Measurements from ENCODE around the gene OR4C11.

Gene OR4C11, protein sequence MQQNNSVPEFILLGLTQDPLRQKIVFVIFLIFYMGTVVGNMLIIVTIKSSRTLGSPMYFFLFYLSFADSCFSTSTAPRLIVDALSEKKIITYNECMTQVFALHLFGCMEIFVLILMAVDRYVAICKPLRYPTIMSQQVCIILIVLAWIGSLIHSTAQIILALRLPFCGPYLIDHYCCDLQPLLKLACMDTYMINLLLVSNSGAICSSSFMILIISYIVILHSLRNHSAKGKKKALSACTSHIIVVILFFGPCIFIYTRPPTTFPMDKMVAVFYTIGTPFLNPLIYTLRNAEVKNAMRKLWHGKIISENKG

DNA sequence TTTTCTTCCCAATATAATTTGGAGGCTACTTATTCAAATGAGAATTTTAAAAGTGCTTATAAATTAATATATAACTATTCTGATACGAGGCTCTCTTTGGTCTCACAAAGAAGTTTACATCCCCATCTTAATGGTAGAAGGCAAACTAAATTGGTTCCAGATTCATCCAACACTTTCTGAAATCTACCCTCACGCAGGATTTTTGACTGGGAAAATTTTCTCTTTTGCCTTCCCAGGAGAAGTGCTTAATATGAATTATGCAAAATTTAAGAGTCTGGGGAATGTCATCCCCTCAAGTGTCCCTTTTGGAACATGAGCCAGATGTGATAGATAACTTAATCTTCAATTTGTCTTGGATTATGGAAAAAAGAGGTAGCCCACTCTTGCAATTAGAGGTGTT lies at the start of gene OR4C11:
OR4C11 (minus strand) TSS at position 101 of the 400 bp plus-strand sequence. CDS start 3,272 bp downstream, outside the sequence.
- DNase-seq: no peak

DNA sequence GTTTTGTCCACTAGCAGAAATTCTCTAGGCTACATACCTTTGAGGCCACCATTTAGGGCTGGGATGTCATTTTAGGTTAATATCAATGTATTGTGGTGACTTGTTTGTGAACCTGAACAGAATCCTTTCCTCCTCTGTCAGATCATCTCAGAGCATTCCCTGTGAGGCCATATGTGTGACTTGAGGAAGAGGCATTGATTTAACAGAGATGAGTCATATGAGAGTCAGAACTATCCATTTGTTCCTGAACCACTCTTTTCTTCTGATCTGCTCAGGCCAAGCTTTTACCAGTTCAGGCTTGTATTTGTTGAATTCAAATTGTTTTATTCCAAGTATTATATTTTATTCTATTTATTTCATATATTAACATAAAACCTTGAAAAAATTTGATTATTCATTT lies 47.7 kb upstream of the OR4C11 start:
- no peak for DNase-seq

DNA sequence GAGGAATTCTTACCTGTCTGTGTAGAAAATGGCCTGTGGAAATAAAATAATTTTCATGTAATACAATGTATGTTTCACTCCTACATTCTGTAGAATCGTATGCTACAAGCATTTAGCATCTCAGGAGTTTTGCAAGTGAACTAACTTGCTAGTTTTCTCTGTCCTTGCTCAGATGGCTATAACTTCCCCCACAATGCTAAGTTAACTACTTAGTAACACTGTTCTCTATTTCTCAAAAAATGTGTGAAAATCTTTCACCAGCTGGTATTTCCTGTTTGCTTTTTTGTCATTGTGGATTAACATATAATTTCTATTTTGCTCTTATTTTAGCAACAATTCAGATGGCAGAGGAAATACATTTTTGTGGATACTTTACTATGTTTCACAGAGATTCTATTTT lies 45.1 kb upstream of the OR4C11 start:
- no peak for DNase-seq

DNA sequence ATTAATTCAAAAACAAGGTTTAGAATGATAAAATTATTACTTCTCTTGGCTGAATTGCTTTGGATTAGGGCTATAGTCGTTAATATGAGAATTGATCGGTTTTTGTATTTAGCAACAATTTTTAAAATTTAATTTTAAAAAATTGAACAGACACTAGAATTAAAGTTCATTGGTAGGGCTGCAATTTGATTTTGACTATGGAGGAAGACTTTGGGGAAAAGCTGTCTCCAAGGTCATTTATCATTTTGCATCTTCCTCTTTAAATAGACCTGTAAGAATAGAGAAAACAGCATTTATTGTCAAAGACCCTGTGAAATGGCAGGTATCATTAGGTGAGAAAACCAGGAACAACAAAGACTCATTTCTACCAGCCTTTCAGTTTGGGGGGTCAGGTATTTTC lies 40.6 kb upstream of the OR4C11 start, which contains the start of gene OR4S2:
OR4S2 (plus strand) TSS at position 301 of the 400 bp plus-strand sequence. CDS start 2,577 bp downstream, outside the sequence.
- DNase-seq: no peak

DNA sequence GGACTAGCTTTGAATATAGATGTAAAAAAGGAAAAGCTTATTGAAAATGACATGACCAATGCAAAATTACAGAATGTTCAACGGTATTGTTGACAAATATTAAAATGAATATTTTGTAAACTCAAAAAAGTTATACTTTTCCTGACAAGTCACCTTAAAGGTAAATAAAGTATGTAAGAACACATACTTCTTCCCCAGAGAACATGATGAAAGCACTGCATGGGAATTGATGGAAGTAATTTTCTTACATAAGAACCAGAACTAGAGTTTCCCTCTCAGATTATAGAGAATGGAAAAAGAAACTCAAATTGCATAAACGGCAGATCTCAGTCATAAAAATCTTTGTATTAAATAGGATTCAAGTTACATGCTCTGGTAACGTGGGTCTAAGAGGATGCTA lies 27.4 kb upstream of the OR4C11 start, which contains the start of gene OR4P4:
OR4P4 (plus strand) TSS at position 301 of the 400 bp plus-strand sequence.
- DNase-seq: no peak

DNA sequence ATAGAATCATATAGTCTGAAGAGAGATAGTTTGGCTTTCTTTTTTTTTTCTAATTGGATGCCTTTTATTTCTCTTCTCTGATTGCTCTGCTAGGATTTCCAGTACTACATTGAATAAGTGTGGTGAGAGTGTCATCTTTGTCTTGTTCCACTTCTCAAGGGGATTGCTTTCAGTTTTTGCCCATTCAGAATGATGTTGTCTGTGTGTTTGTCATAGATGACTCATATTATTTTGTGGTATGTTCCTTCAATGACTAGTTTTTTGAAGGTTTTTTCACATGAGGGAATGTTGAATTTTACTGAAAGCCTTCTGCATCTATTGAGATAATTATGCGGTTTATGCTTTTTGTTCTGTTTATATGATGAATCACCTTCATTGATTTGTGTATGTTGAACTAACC lies 17.1 kb upstream of the OR4C11 start:
- DNase-seq: no peak

DNA sequence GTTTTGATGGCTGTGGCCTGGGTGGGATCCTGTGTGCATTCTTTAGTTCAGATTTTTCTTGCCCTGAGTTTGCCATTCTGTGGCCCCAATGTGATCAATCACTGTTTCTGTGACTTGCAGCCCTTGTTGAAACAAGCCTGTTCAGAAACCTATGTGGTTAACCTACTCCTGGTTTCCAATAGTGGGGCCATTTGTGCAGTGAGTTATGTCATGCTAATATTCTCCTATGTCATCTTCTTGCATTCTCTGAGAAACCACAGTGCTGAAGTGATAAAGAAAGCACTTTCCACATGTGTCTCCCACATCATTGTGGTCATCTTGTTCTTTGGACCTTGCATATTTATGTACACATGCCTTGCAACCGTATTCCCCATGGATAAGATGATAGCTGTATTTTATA lies 34.9 kb downstream of the OR4C11 start:
- no peak for DNase-seq

DNA sequence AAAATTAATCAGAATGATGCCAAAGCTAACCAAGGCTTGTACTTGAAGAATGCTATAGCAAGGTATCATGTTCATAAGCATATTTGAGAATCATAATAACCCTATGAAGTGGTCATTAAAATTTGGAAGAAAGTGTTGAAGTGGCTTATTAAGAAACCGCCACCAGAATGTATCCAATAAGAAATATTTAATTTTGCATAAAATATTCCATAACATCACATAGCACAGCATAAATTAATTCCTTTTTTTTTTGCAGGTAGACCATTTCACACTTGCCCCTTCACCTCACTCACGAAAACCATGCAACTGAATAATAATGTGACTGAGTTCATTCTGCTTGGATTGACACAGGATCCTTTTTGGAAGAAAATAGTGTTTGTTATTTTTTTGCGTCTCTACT lies 35.6 kb downstream of the OR4C11 start, which contains the start of gene OR4C16:
OR4C16 (plus strand) TSS at position 301 of the 400 bp plus-strand sequence; CDS start at position 301, 0 bp downstream.
- DNase-seq: no peak

DNA sequence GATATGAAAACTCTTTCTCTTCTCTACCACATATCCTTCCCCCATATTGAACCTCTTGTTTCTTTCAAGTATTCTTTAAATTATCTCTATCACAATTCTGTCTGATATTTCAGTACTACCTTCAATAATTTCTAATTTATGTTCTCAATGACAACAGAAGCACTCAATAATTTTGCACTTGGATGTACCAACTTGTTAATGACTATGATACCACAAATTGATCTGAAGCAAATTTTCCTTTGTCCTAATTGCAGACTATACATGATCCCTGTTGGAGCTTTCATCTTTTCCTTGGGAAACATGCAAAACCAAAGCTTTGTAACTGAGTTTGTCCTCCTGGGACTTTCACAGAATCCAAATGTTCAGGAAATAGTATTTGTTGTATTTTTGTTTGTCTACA lies 53.3 kb downstream of the OR4C11 start, which contains the start of gene OR4C15:
OR4C15 (plus strand) TSS at position 301 of the 400 bp plus-strand sequence; CDS start at position 301, 0 bp downstream.
- DNase-seq: no peak

Data from AML-193 (cell line).